Thymus (tissue), 11 donors: Measurements from ENCODE around the gene SPRN. TPM values are rescaled to one million over a fixed set of nuclear protein-coding genes. Genes with fewer than 3 reads are reported as not detected.

Source experiments
- DNase-seq, 9 donors: peaks; one replicate each; pipeline ENCODE4 v3.0.0-alpha.2; 2013; ENCODE audit warnings: low spot score in 9 of 9, low read depth in 6 of 9, missing footprints in 1 of 9
- H3K27ac ChIP-seq, 2 donors: one replicate each; pipeline ENCODE4 v1.5.1; 2013; ENCODE audit warnings: control low read depth in 1 of 2, low read depth in 1 of 2, low read length in 1 of 2, mild to moderate bottlenecking in 1 of 2, moderate library complexity in 1 of 2
- H3K27me3 ChIP-seq, 2 donors: one replicate each; pipeline ENCODE4 v1.5.1; 2013; ENCODE audit warnings: low read length in 1 of 2; ENCODE audit not compliant: control insufficient read depth in 2 of 2, insufficient read depth in 1 of 2
- H3K36me3 ChIP-seq, 2 donors: one replicate each; pipeline ENCODE4 v1.5.1; 2013; ENCODE audit warnings: low read length in 1 of 2, mild to moderate bottlenecking in 1 of 2, moderate library complexity in 1 of 2; ENCODE audit not compliant: control insufficient read depth in 2 of 2, insufficient read depth in 2 of 2
- H3K4me1 ChIP-seq, 2 donors: one replicate each; pipeline ENCODE4 v1.5.1; 2013; ENCODE audit warnings: low read length in 2 of 2; ENCODE audit not compliant: control insufficient read depth in 2 of 2, insufficient read depth in 2 of 2
- H3K4me3 ChIP-seq, 2 donors: one replicate each; pipeline ENCODE4 v1.5.1; 2013; ENCODE audit warnings: low read length in 2 of 2, control low read depth in 1 of 2, mild to moderate bottlenecking in 1 of 2
- H3K9me3 ChIP-seq, 2 donors: one replicate each; pipeline ENCODE4 v1.5.1; 2013; ENCODE audit warnings: low read length in 1 of 2, mild to moderate bottlenecking in 1 of 2; ENCODE audit not compliant: control insufficient read depth in 2 of 2, insufficient read depth in 1 of 2
- WGBS: extraction: QIAGEN DNeasy Blood & Tissue Kit; methylation state at CpG from one replicate; pipeline ENCODE4 v1.1.7; 2013; 5-methylcytosine and 5-hydroxymethylcytosine counted together
- polyA plus RNA-seq: library from polyadenylated mRNA; stranded (reverse); fragments of 200-250 nt; gene quantifications from one replicate; pipeline ENCODE4 v1.2.3, GENCODE V29; 2013
- total RNA-seq: library from RNA; stranded (reverse); fragments of 120-200 nt; gene quantifications from one replicate; pipeline ENCODE4 v1.2.4, GENCODE V29; 2013
- donor health status: healthy.

Gene SPRN
- total and polyA plus RNA-seq, 2 donors = 0.05 to 0.46 TPM

DNA sequence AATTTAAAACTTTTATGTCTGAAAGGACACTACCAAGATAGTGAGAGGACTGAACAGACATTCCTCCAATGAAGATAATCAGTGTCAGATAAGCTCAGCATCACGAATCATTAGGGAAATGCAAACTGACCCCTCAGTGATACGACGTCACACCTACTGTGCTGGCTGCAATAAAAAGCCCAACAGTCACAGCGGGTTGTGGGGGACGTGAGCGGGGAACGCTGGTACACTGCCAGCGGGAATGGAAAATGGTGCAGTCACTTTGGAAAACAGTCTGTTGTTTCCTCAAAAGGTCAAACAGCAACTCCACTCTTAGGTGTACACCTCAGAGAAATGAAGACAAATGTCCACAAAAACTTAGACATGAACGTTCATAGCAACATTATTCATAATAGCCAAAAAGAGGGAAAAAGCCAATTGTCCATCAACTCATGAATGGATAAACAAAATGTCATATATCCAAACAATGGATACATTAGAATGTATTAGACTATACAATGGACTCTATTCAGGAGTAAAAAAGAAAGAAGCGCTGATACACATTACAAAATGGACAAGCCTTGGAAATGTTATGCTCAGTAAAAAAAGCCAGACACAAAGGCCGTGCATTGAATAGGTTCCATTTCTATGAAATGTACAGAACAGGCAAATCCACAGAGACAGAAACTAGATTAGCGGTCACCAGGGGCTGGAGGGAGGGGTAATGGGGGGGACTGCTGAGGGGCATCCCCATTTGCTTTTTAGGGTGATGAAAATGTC is 48.9 kb downstream of the SPRN start:
- no peak overlapping the region for H3K4me3 ChIP-seq
- DNase-seq = no peak
- H3K27ac ChIP-seq = no peak overlapping the region
- peaks cover 10 to 43% of the 10 kb centered on the region in 2 donors for H3K27me3 ChIP-seq
- peaks cover 7 to 15% of the 10 kb centered on the region in 2 donors for H3K4me1 ChIP-seq
- H3K9me3 ChIP-seq = no peaks in the 10 kb centered on the region
- 96% methylated on average over 12 of the region's 12 CpGs for WGBS
- peaks cover 0 to under 1% of the 10 kb centered on the region in 2 donors for H3K36me3 ChIP-seq

DNA sequence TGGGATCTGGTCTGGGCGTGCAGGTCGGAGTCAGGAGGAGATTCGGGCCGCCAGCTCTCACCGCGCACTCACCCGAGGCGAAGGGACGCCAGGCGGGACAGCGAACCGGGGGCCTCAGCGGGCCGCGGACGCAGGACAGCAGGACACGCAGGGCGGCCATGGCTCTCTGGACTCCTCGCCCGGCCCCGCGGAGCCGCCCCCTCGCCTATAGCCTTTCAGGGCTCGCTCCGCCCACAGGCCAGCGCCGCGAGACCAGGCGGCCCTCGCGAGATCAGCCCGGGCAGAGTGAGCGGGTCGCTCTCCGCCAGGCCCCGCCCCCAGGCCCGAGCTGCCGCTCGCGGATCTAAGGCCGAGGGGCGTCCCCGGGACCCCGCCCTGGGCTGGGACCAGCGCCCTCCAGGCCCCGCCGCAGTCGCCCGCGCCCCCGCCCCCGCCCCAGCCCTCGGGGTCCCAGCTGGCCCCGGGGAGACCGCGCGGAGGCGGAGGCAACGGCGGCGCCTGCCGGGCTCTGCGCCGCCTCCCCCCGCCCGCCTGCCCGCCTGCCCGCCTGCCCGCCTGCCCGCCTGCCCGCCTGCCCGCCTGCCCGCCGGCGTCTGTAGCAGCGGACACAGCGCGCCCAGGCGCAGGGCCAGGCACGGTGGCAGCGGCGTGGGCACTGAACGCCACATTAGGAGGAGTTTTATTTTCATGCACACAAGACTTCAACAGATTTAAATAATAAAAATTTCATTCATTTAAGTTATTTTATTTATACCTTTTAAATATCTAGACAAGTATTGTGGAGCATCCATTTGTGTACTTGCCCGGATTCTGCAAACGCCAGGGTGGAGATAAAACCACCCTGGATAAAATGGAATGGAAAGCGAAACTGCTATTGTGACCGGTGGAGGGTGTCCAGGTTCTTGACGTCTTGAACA is 51.0 kb downstream of the SPRN start, which contains the start of gene ECHS1:
Gene ECHS1 (minus strand): TSS at position 181 of the 917 bp plus-strand sequence. CDS start 21 bp downstream, at position 160.
- 2% methylated on average over 89 of the region's 89 CpGs for WGBS
- Histone ChIP-seq H3K4me1 (peaks cover 7 to 13% of the 10 kb centered on the region in 2 donors), H3K27ac (peak within 1 kb of the TSS; percentile 26 to 77), H3K4me3 (peak within 1 kb of the TSS; percentile 64 to 82), H3K36me3 (peaks cover 14 to 21% of the 10 kb centered on the region in 2 donors), H3K27me3 (peaks cover 0 to 28% of the 10 kb centered on the region in 2 donors), H3K9me3 (no peaks in the 10 kb centered on the region)
- peak; percentile 54 to 95 (median 85) for DNase-seq

DNA sequence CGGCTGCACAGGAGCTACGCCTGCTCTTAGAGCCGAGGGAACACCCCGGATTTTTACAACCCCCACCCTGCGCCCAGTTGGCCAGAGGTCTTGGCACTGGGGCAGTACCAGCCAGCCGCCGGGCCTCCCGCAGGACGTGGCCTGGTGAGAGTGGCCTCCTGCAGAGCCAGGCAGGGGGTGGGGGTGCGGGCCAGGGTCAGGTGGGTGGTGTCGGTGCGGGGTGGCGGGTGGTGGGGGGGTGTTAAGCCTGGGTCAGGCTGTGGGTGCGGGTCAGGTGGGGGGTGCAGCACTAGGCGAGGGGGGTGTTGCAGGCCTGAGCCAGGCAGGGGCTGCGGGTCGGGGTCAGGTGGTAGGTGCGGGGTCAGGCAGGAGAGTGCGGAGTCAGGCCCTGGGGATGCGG is 51.9 kb downstream of the SPRN start:
- Histone ChIP-seq H3K4me3 (peak overlapping the region in 1 of 2 donors; percentile 82), H3K4me1 (peaks cover 4 to 5% of the 10 kb centered on the region in 2 donors), H3K27me3 (peaks cover 0 to 19% of the 10 kb centered on the region in 2 donors), H3K9me3 (no peaks in the 10 kb centered on the region), H3K36me3 (peaks cover 18 to 24% of the 10 kb centered on the region in 2 donors), H3K27ac (no peak overlapping the region)
- DNase-seq = no peak
- WGBS = 61% methylated on average over 20 of the region's 20 CpGs

Other genes starting within 250 kb of the SPRN start
- not detected for gene UTF1, start 194.4 kb downstream of the SPRN start, total RNA-seq
- 0.02 TPM for gene UTF1, start 194.4 kb downstream of the SPRN start, polyA plus RNA-seq
- gene VENTX, start 186.8 kb downstream of the SPRN start, total RNA-seq = 0.09 TPM
- gene VENTX, start 186.8 kb downstream of the SPRN start, polyA plus RNA-seq = 1.5 TPM
- 8.3 TPM for gene ADAM8, start 147.8 kb downstream of the SPRN start, total RNA-seq
- 19.2 TPM for gene ADAM8, start 147.8 kb downstream of the SPRN start, polyA plus RNA-seq
- 26.9 TPM for gene TUBGCP2, start 115.8 kb downstream of the SPRN start, total RNA-seq
- gene TUBGCP2, start 115.8 kb downstream of the SPRN start, polyA plus RNA-seq = 164 TPM
- gene ZNF511, start 115.7 kb downstream of the SPRN start, total RNA-seq = 20.6 TPM
- gene ZNF511, start 115.7 kb downstream of the SPRN start, polyA plus RNA-seq = 39.1 TPM
- not detected for gene CALY, start 87.7 kb downstream of the SPRN start, total RNA-seq
- gene CALY, start 87.7 kb downstream of the SPRN start, polyA plus RNA-seq = 0.21 TPM
- gene PRAP1, start 77.3 kb downstream of the SPRN start, total RNA-seq = 1.0 TPM
- gene PRAP1, start 77.3 kb downstream of the SPRN start, polyA plus RNA-seq = 1.2 TPM
- gene FUOM, start 66.6 kb downstream of the SPRN start, total RNA-seq = 18.3 TPM
- 23.9 TPM for gene FUOM, start 66.6 kb downstream of the SPRN start, polyA plus RNA-seq
- 39.8 TPM for gene ECHS1, start 51.3 kb downstream of the SPRN start, total RNA-seq
- gene ECHS1, start 51.3 kb downstream of the SPRN start, polyA plus RNA-seq = 54.9 TPM
- gene PAOX, start 45.4 kb downstream of the SPRN start, total RNA-seq = 2.9 TPM
- 6.5 TPM for gene PAOX, start 45.4 kb downstream of the SPRN start, polyA plus RNA-seq
- 22.7 TPM for gene MTG1, start 30.5 kb downstream of the SPRN start, total RNA-seq
- gene MTG1, start 30.5 kb downstream of the SPRN start, polyA plus RNA-seq = 59.4 TPM
- gene SCART1, start 29.3 kb upstream of the SPRN start, total RNA-seq = 0.94 TPM
- gene SCART1, start 29.3 kb upstream of the SPRN start, polyA plus RNA-seq = 1.6 TPM
- gene CYP2E1, start 102.7 kb upstream of the SPRN start, total RNA-seq = 3.4 TPM
- gene CYP2E1, start 102.7 kb upstream of the SPRN start, polyA plus RNA-seq = 2.6 TPM
- not detected for gene SYCE1, start 141.0 kb upstream of the SPRN start, total RNA-seq
- gene SYCE1, start 141.0 kb upstream of the SPRN start, polyA plus RNA-seq = 0.41 TPM
- not detected for gene FRG2B, start 202.2 kb upstream of the SPRN start, total RNA-seq
- gene FRG2B, start 202.2 kb upstream of the SPRN start, polyA plus RNA-seq = not detected